ENCODE results near the gene UBR3.

DNA sequence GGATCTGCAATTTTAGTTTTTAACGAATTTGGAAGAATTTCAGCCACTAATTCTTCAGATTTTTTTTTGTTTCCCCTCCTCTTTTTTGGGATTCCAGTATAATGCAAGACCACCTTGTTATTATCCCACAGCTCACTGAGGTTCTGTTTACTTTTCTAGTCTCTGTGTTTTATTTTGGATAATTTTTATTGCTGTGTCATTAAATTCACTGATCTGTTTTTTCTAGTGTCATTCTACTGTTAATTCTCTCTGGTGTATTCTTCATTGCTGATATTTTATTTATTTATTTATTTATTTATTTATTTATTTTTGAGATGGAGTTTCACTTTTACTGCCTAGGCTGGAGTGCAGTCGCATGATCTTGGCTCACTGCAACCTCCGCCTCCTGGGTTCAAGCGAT, 32.2 kb downstream of the UBR3 start:
- TF ChIP-seq, protein P1, sequence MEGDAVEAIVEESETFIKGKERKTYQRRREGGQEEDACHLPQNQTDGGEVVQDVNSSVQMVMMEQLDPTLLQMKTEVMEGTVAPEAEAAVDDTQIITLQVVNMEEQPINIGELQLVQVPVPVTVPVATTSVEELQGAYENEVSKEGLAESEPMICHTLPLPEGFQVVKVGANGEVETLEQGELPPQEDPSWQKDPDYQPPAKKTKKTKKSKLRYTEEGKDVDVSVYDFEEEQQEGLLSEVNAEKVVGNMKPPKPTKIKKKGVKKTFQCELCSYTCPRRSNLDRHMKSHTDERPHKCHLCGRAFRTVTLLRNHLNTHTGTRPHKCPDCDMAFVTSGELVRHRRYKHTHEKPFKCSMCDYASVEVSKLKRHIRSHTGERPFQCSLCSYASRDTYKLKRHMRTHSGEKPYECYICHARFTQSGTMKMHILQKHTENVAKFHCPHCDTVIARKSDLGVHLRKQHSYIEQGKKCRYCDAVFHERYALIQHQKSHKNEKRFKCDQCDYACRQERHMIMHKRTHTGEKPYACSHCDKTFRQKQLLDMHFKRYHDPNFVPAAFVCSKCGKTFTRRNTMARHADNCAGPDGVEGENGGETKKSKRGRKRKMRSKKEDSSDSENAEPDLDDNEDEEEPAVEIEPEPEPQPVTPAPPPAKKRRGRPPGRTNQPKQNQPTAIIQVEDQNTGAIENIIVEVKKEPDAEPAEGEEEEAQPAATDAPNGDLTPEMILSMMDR (IDR thresholded peaks at IDR 0.05; ENCODE audit: low read depth, low read length), result no peak
- no peak for TF ChIP-seq EZH2phosphoT487 (IDR thresholded peaks at IDR 0.05; ENCODE audit: low read depth)

Data from OCI-LY3 (cell line).